PC-9 (cell line): ENCODE data around the gene H6PD. TPM values are rescaled to one million over a fixed set of nuclear protein-coding genes. Genes with fewer than 3 reads are reported as not detected.

ENCODE experiments used
- BruUV-seq: library from RNA; stranded (reverse); fragments of 400-500 nt; replicated peaks from 2 replicates; lab custom pipeline; 2021; lab: Mats Ljungman, UMichigan
- CTCF ChIA-PET: fragments of 300-600 bp; sonication (Branson Sonifier 250); formaldehyde crosslinking; loops from one replicate; lab custom pipeline; 2022; ENCODE audit warnings: antibody characterized with exemption; lab: Charles Lee
- POLR2A ChIA-PET: fragments of 300-600 bp; sonication (Branson Sonifier 250); formaldehyde crosslinking; loops from one replicate; lab custom pipeline; 2022; ENCODE audit warnings: antibody characterized with exemption; ENCODE audit not compliant: unreplicated experiment; lab: Charles Lee
- DNase-seq, 2 experiments: peaks; one replicate each; pipeline versions ENCODE4 v3.0.0 to v3.0.0-alpha.2; 2015 to 2022; ENCODE audit warnings: mixed read lengths in 1 of 2
- H2AFZ ChIP-seq: fragments of 200-600 bp; sonication (generic); 2 replicates; pipeline ENCODE4 v1.8.1; 2017; ENCODE audit warnings: antibody characterized with exemption
- H3F3A ChIP-seq: fragments of 200-600 bp; sonication (generic); 2 replicates; pipeline ENCODE4 v1.8.1; 2017; ENCODE audit warnings: antibody characterized with exemption, mild to moderate bottlenecking, low read depth; ENCODE audit not compliant: insufficient read depth
- H3K27ac ChIP-seq: fragments of 200-600 bp; sonication (generic); 2 replicates; pipeline ENCODE4 v1.6.1; 2016; ENCODE audit warnings: mixed run types
- H3K27me3 ChIP-seq: fragments of 200-600 bp; sonication (generic); 2 replicates; pipeline ENCODE4 v1.6.1; 2016; ENCODE audit warnings: low read depth, mixed run types; ENCODE audit not compliant: insufficient read depth
- H3K36me3 ChIP-seq: fragments of 200-600 bp; sonication (generic); 2 replicates; pipeline ENCODE4 v1.6.1; 2016; ENCODE audit warnings: low read depth, mixed run types
- H3K4me1 ChIP-seq: fragments of 200-600 bp; sonication (generic); replicated peaks from 2 replicates; pipeline ENCODE4 v1.6.1; 2016; ENCODE audit warnings: mixed run types; ENCODE audit not compliant: insufficient read depth
- H3K4me2 ChIP-seq: fragments of 200-600 bp; sonication (generic); 2 replicates; pipeline ENCODE4 v1.6.1; 2017; ENCODE audit warnings: mixed run types
- H3K4me3 ChIP-seq: fragments of 200-600 bp; sonication (generic); 2 replicates; pipeline ENCODE4 v1.6.1; 2016; ENCODE audit warnings: mixed run types
- H3K79me2 ChIP-seq: fragments of 200-600 bp; sonication (generic); 2 replicates; pipeline ENCODE4 v1.6.1; 2017; ENCODE audit warnings: low read depth, mixed run types
- H3K9me2 ChIP-seq: fragments of 200-600 bp; sonication (generic); 2 replicates; pipeline ENCODE4 v1.8.1; 2017; ENCODE audit warnings: mild to moderate bottlenecking; ENCODE audit not compliant: insufficient read depth
- H3K9me3 ChIP-seq: fragments of 200-600 bp; sonication (generic); 2 replicates; pipeline ENCODE4 v1.8.1; 2016; ENCODE audit warnings: low read depth; ENCODE audit not compliant: insufficient read depth
- H4K20me1 ChIP-seq: fragments of 200-600 bp; sonication (generic); 2 replicates; pipeline ENCODE4 v1.8.1; 2017; ENCODE audit not compliant: insufficient read depth
- EZH2 ChIP-seq: fragments of 200-600 bp; sonication (generic); IDR thresholded peaks from 2 replicates; pipeline ENCODE4 v1.8.0; 2017; ENCODE audit warnings: antibody characterized with exemption, low read depth
- intact Hi-C: fragments of 100-400 bp; cut with micrococcal nuclease; formaldehyde crosslinking; loops from one replicate; pipeline ENCODE4 v1.10.0; 2022; ENCODE audit not compliant: unreplicated experiment
- total RNA-seq: library from RNA; stranded (reverse); gene quantifications from 2 replicates; pipeline ENCODE4 v1.2.3, GENCODE V29; 2021
- TF ChIP-seq, protein P1 (sequence below): fragments of 200-600 bp; sonication (generic); conservative IDR thresholded peaks from 2 replicates; pipeline ENCODE4 v1.6.1; 2017; ENCODE audit warnings: mixed run types, antibody characterized with exemption, mild to moderate bottlenecking, moderate library complexity

Gene H6PD
- total RNA-seq, 1 experiment from 2014 or later = 31.1 TPM

- no peak for DNase-seq
- intact Hi-C loops = no loop called here
- TF ChIP-seq, protein P1, sequence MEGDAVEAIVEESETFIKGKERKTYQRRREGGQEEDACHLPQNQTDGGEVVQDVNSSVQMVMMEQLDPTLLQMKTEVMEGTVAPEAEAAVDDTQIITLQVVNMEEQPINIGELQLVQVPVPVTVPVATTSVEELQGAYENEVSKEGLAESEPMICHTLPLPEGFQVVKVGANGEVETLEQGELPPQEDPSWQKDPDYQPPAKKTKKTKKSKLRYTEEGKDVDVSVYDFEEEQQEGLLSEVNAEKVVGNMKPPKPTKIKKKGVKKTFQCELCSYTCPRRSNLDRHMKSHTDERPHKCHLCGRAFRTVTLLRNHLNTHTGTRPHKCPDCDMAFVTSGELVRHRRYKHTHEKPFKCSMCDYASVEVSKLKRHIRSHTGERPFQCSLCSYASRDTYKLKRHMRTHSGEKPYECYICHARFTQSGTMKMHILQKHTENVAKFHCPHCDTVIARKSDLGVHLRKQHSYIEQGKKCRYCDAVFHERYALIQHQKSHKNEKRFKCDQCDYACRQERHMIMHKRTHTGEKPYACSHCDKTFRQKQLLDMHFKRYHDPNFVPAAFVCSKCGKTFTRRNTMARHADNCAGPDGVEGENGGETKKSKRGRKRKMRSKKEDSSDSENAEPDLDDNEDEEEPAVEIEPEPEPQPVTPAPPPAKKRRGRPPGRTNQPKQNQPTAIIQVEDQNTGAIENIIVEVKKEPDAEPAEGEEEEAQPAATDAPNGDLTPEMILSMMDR = no peak
- no peak for TF ChIP-seq EZH2
- H3K27ac ChIP-seq = no peak overlapping the region
- H2AFZ ChIP-seq = no peak overlapping the region
- H3K9me2 ChIP-seq = no peaks in the 10 kb centered on the region
- no peaks in the 10 kb centered on the region for H3K4me1 ChIP-seq
- H3K79me2 ChIP-seq = peaks cover 8% of the 10 kb centered on the region; the same call in 1 of the 2 replicates
- no TSS peak for BruUV-seq
- no peaks in the 10 kb centered on the region for H3K9me3 ChIP-seq
- no peaks in the 10 kb centered on the region for H3K27me3 ChIP-seq
- ChIA-PET CTCF (no interaction called here), POLR2A (no interaction called here)
- H3K4me3 ChIP-seq = no peak overlapping the region
- H4K20me1 ChIP-seq = no peaks in the 10 kb centered on the region
- H3K36me3 ChIP-seq = no peaks in the 10 kb centered on the region
- H3F3A ChIP-seq = no peaks in the 10 kb centered on the region
- no peak overlapping the region for H3K4me2 ChIP-seq
These were observed 81.9 kb downstream of the H6PD start for GRCh38 chr1:9316512-9316911.

GRCh38 chr1:9317072-9317471, 82.5 kb downstream of the H6PD start:
- H3K36me3 ChIP-seq = no peaks in the 10 kb centered on the region
- H3F3A ChIP-seq = no peaks in the 10 kb centered on the region
- CTCF ChIA-PET = interaction anchor here (0.7 kb wide), 1 partner anchor 312 kb away, joined by 3 read pairs; no protein-coding TSS in a partner anchor
- no peak overlapping the region for H2AFZ ChIP-seq
- POLR2A ChIA-PET = interaction anchor here (0.6 kb wide), 1 partner anchor 14 kb away, joined by 3 read pairs; no protein-coding TSS in a partner anchor
- peaks cover 11% of the 10 kb centered on the region; the same call in 1 of the 2 replicates for H3K79me2 ChIP-seq
- H3K4me3 ChIP-seq = no peak overlapping the region
- DNase-seq = no peak
- TSS peak; percentile 47 for BruUV-seq
- no peaks in the 10 kb centered on the region for H3K9me2 ChIP-seq
- no peaks in the 10 kb centered on the region for H3K27me3 ChIP-seq
- no peak overlapping the region for H3K27ac ChIP-seq
- 0 out of 2 replicates have a peak, but pooled peaks cover 3% of the 10 kb centered on the region for H4K20me1 ChIP-seq
- H3K9me3 ChIP-seq = no peaks in the 10 kb centered on the region
- TF ChIP-seq EZH2 = no peak
- TF ChIP-seq, protein P1 = no peak
- intact Hi-C loops = loop anchor here (1.0 kb wide), 1 partner anchor 29 kb away; no protein-coding TSS in a partner anchor
- no peak overlapping the region for H3K4me2 ChIP-seq
- no peaks in the 10 kb centered on the region for H3K4me1 ChIP-seq

GRCh38 chr1:9317591-9318417, 83.2 kb downstream of the H6PD start:
- H3K9me2 ChIP-seq = no peaks in the 10 kb centered on the region
- H3K4me1 ChIP-seq = no peaks in the 10 kb centered on the region
- CTCF ChIA-PET = interaction anchor here (0.6 to 0.9 kb wide), 5 partner anchors 14 to 555 kb away, joined by 3 to 5 read pairs (median 4); no protein-coding TSS in a partner anchor
- intact Hi-C loops = loop anchor here (1.0 kb wide), 1 partner anchor 28 kb away; no protein-coding TSS in a partner anchor
- DNase-seq = peak in 1 of 2 experiments; percentile 66
- peaks cover 15% of the 10 kb centered on the region; the same call in 1 of the 2 replicates for H3K79me2 ChIP-seq
- H3K4me3 ChIP-seq = no peak overlapping the region
- H4K20me1 ChIP-seq = 0 out of 2 replicates have a peak, but pooled peaks cover 4% of the 10 kb centered on the region
- no peak overlapping the region for H3K27ac ChIP-seq
- no peaks in the 10 kb centered on the region for H3K27me3 ChIP-seq
- H3K36me3 ChIP-seq = no peaks in the 10 kb centered on the region
- TF ChIP-seq, protein P1 = no peak
- no peak for TF ChIP-seq EZH2
- no peak overlapping the region for H2AFZ ChIP-seq
- H3K9me3 ChIP-seq = no peaks in the 10 kb centered on the region
- TSS peak; percentile 14 for BruUV-seq
- POLR2A ChIA-PET = interaction anchor here (0.6 kb wide), 2 partner anchors 15 to 494 kb away, joined by 3 read pairs; no protein-coding TSS in a partner anchor
- H3K4me2 ChIP-seq = no peak overlapping the region
- no peaks in the 10 kb centered on the region for H3F3A ChIP-seq
